B cell (primary cell): Measurements from ENCODE around the gene BEX1. TPM values are rescaled to one million over a fixed set of nuclear protein-coding genes. Genes with fewer than 3 reads are reported as not detected.

Experiments
- ATAC-seq: fragments of 200-7000 bp; cut with Tn5 transposase; one replicate; pipeline ENCODE4 v1.10.0; 2021; ENCODE audit warnings: low read depth, mild to moderate bottlenecking, moderate number of reproducible peaks, moderate library complexity
- CTCF ChIA-PET: fragments of 350-600 bp; sonication (Branson Sonifier 250); formaldehyde crosslinking; loops from one replicate; lab custom pipeline; 2021; ENCODE audit warnings: antibody characterized with exemption, inconsistent platforms; lab: Charles Lee
- POLR2A ChIA-PET: fragments of 350-600 bp; sonication (Branson Sonifier 250); formaldehyde crosslinking; loops from one replicate; lab custom pipeline; 2021; ENCODE audit warnings: antibody characterized with exemption; lab: Charles Lee
- DNase-seq: peaks from one replicate; pipeline ENCODE4 v3.0.0; 2013
- H2AFZ ChIP-seq: 2 replicates; pipeline ENCODE4 v1.6.1; 2012; ENCODE audit warnings: mild to moderate bottlenecking, low read depth, low read length; ENCODE audit not compliant: insufficient read depth, poor library complexity, severe bottlenecking
- H3K27ac ChIP-seq, 2 donors: 1 replicate in 1 of 2; 2 replicates in 1 of 2; pipeline ENCODE4 v1.5.1; 2012 to 2013; ENCODE audit warnings: low read length in 2 of 2, mild to moderate bottlenecking in 2 of 2, moderate library complexity in 1 of 2
- H3K27me3 ChIP-seq, 4 experiments: fragments of 200-600 bp in 1 of 4; sonication (generic) in 1 of 4; replicated peaks in 1 of 4; 1 replicate in 2 of 4; 2 replicates in 2 of 4; pipeline versions ENCODE4 v1.6.1 to v1.7.0; 2013 to 2016; ENCODE audit warnings: low read length in 3 of 4, mild to moderate bottlenecking in 2 of 4, mixed read lengths in 1 of 4, moderate library complexity in 1 of 4; ENCODE audit not compliant: insufficient read depth in 4 of 4, control insufficient read depth in 3 of 4; ENCODE audit errors: control extremely low read depth in 1 of 4
- H3K36me3 ChIP-seq, 2 experiments: replicated peaks in 1 of 2; 1 replicate in 1 of 2; 2 replicates in 1 of 2; pipeline versions ENCODE4 v1.6.1 to v1.7.1; 2013; ENCODE audit warnings: low read length in 1 of 2; ENCODE audit not compliant: insufficient read depth in 2 of 2, control insufficient read depth in 1 of 2; ENCODE audit errors: control extremely low read depth in 1 of 2, extremely low read depth in 1 of 2
- H3K4me1 ChIP-seq, 2 donors: fragments of 200-600 bp in 1 of 2; sonication (generic) in 1 of 2; 1 replicate in 1 of 2; 2 replicates in 1 of 2; pipeline versions ENCODE4 v1.5.1 to v1.6.1; 2013 to 2017; ENCODE audit warnings: low read length in 2 of 2; ENCODE audit not compliant: control insufficient read depth in 2 of 2, insufficient read depth in 2 of 2
- H3K4me2 ChIP-seq: replicated peaks from 2 replicates; pipeline ENCODE3; 2012; ENCODE audit warnings: mild to moderate bottlenecking, low read depth, low read length; ENCODE audit not compliant: poor library complexity, severe bottlenecking
- H3K4me3 ChIP-seq, 5 experiments: fragments of 200-600 bp in 1 of 5; sonication (generic) in 1 of 5; 1 replicate in 3 of 5; 2 replicates in 2 of 5; pipeline versions ENCODE4 v1.5.1 to v1.7.0; 2011 to 2016; ENCODE audit warnings: low read length in 4 of 5, mild to moderate bottlenecking in 4 of 5, low read depth in 2 of 5, control low read depth in 1 of 5, moderate library complexity in 1 of 5; ENCODE audit not compliant: insufficient read depth in 1 of 5; ENCODE audit errors: control extremely low read depth in 1 of 5, extremely low read depth in 1 of 5
- H3K79me2 ChIP-seq: fragments of 200-600 bp; sonication (generic); one replicate; pipeline ENCODE4 v1.6.0; 2016; ENCODE audit warnings: low read length; ENCODE audit not compliant: control insufficient read depth, insufficient read depth
- H3K9ac ChIP-seq: fragments of 200-600 bp; sonication (generic); 2 replicates; pipeline ENCODE4 v1.6.1; 2017; ENCODE audit warnings: mild to moderate bottlenecking, low read length, moderate library complexity
- H3K9me3 ChIP-seq, 3 donors: one replicate each; pipeline versions ENCODE4 v1.6.1 to v1.7.1; 2013; ENCODE audit warnings: low read length in 2 of 3; ENCODE audit not compliant: control insufficient read depth in 2 of 3, insufficient read depth in 1 of 3; ENCODE audit errors: control extremely low read depth in 1 of 3
- H4K20me1 ChIP-seq: 2 replicates; pipeline ENCODE4 v1.6.0; 2012; ENCODE audit warnings: mild to moderate bottlenecking, low read length; ENCODE audit not compliant: insufficient read depth, control insufficient read depth, poor library complexity, severe bottlenecking
- H3K27ac Mint-ChIP-seq: one replicate; pipeline ENCODE4 v1.8.0; 2021; ENCODE audit warnings: mixed read lengths
- H3K27me3 Mint-ChIP-seq: one replicate; pipeline ENCODE4 v1.8.0; 2021; ENCODE audit warnings: mixed read lengths
- H3K4me1 Mint-ChIP-seq: one replicate; pipeline ENCODE4 v1.8.0; 2021; ENCODE audit warnings: mixed read lengths
- H3K4me3 Mint-ChIP-seq: one replicate; pipeline ENCODE4 v1.8.0; 2021; ENCODE audit warnings: mixed read lengths
- H3K9me3 Mint-ChIP-seq: one replicate; pipeline ENCODE4 v1.8.0; 2022; ENCODE audit warnings: mixed read lengths; ENCODE audit not compliant: insufficient read depth
- CTCF ChIP-seq: fragments of 200-600 bp; IDR thresholded peaks from one replicate; pipeline ENCODE4 v1.8.0; 2022; ENCODE audit warnings: antibody characterized with exemption, mild to moderate bottlenecking
- EZH2 ChIP-seq: IDR thresholded peaks from 2 replicates; pipeline ENCODE4 v1.6.1; 2012; ENCODE audit warnings: borderline replicate concordance, low read depth, mild to moderate bottlenecking, moderate library complexity, low read length; ENCODE audit not compliant: insufficient read depth, poor library complexity, severe bottlenecking
- WGBS: methylation state at CpG from one replicate; pipeline ENCODE4 v1.1.5; 2013; ENCODE audit warnings: missing lambda C conversion rate; ENCODE audit not compliant: insufficient coverage; 5-methylcytosine and 5-hydroxymethylcytosine counted together
- intact Hi-C: fragments of 100-400 bp; cut with micrococcal nuclease; formaldehyde crosslinking; loops from one replicate; pipeline ENCODE4 v1.10.0; 2022
- polyA plus RNA-seq: library from polyadenylated mRNA; depleted of rRNA; stranded (reverse); fragments of >200 nt; gene quantifications from 2 replicates; pipeline ENCODE4 v1.2.3, GENCODE V29; 2012
- total RNA-seq, 2 donors: library from RNA; stranded (reverse); fragments of 120-200 nt in 1 of 2; gene quantifications; 1 replicate in 1 of 2; 2 replicates in 1 of 2; pipeline versions ENCODE4 v1.2.3 to v1.2.4, GENCODE V29; 2013 to 2022

Gene BEX1
- total and polyA plus RNA-seq, 2 donors (not counting 1 experiment from before 2014, with no cell fraction given): 0.84 TPM; not detected in 1

- intact Hi-C loops: no loop called here
- no peaks in the 10 kb centered on the region for H3K79me2 ChIP-seq
- CTCF ChIA-PET: no interaction called here
- POLR2A ChIA-PET: no interaction called here
- no peak overlapping the region for H3K9ac ChIP-seq
- H3K27ac ChIP-seq: no peak overlapping the region
- Mint-ChIP-seq H3K27ac (no peak overlapping the region), H3K9me3 (no peaks in the 10 kb centered on the region), H3K4me1 (no peaks in the 10 kb centered on the region), H3K4me3 (no peak overlapping the region), H3K27me3 (no peaks in the 10 kb centered on the region)
- no peak overlapping the region for H3K4me3 ChIP-seq
- no peaks in the 10 kb centered on the region for H3K36me3 ChIP-seq
- DNase-seq (no peak), ATAC-seq (no peak)
- TF ChIP-seq CTCF (no peak), EZH2 (no peak)
- no peaks in the 10 kb centered on the region for H3K9me3 ChIP-seq
- H2AFZ ChIP-seq: no peak overlapping the region
- H4K20me1 ChIP-seq: no peaks in the 10 kb centered on the region
- H3K4me1 ChIP-seq: no peaks in the 10 kb centered on the region
- no peak overlapping the region for H3K4me2 ChIP-seq
- no peaks in the 10 kb centered on the region for H3K27me3 ChIP-seq
- 100% methylated on average over 2 of the region's 6 CpGs for WGBS
These were observed 17.1 kb upstream of the BEX1 start for GRCh38 chrX:103081051-103081450.

GRCh38 chrX:103073467-103073866 is 9.5 kb upstream of the BEX1 start:
- H3K79me2 ChIP-seq: no peaks in the 10 kb centered on the region
- no peak for DNase-seq
- no peaks in the 10 kb centered on the region for H3K9me3 ChIP-seq
- 81% methylated on average over 3 of the region's 5 CpGs for WGBS
- no peaks in the 10 kb centered on the region for H3K27me3 ChIP-seq
- no peaks in the 10 kb centered on the region for H3K4me1 Mint-ChIP-seq
- ATAC-seq: no peak
- intact Hi-C loops: no loop called here
- no peaks in the 10 kb centered on the region for H3K36me3 ChIP-seq
- H3K4me3 ChIP-seq: no peak overlapping the region
- H3K9me3 Mint-ChIP-seq: no peaks in the 10 kb centered on the region
- no peaks in the 10 kb centered on the region for H4K20me1 ChIP-seq
- H3K27ac Mint-ChIP-seq: no peak overlapping the region
- ChIA-PET POLR2A (no interaction called here), CTCF (no interaction called here)
- H3K4me2 ChIP-seq: no peak overlapping the region
- H3K4me3 Mint-ChIP-seq: no peak overlapping the region
- no peaks in the 10 kb centered on the region for H3K4me1 ChIP-seq
- H3K27ac ChIP-seq: no peak overlapping the region
- TF ChIP-seq CTCF (no peak), EZH2 (no peak)
- no peaks in the 10 kb centered on the region for H3K27me3 Mint-ChIP-seq
- H3K9ac ChIP-seq: no peak overlapping the region
- H2AFZ ChIP-seq: no peak overlapping the region
